NOMO-1 treated with dmso at 0.1 percent for 144 hours (cell line): ENCODE data around the gene MAP2K3.

ENCODE experiments used
- DNase-seq: peaks from one replicate; lab custom pipeline; 2025; ENCODE audit not compliant: unreplicated experiment; lab: John Stamatoyannopoulos, UW

The MAP2K3 gene

DNA sequence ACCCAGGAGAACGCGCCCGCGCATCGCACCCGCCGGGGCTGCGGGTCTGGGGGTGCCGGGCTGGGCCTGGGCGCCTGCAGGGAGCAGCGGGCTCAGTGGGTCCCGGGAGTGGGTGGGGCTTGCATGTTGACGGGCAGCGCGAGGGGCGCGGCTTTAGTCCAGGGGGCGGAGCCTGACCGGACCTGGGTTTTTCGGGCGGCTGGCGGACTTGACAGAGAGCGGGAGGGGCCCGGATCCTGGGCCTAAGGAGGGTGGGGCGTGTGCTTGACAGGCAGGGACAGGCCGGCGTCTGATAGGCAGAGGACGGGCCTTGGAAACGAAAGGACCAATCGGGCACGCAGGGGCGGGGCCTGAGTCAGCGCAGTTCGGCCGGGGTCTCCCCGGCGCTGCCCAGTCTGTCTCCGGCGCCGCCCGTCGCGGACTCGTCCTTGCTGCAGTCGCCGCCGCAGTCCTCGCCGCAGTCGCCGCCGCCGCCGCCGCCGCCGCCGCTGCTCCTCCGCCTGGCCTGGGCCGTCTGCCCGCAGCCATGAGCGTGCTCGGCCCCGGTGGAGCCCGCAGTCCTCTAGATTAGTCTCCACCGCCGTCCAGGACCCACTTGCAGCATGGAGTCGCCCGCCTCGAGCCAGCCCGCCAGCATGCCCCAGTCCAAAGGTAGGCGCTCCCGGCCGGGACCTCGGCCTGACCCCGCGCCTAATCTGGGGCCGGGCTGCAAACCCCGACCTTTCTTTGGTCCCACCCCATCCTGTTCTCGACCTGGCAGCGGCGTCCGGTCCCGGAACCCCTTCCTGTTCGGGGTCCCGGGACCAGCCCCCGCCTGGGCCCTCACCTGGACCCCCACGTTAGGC, at the start of gene MAP2K3:
MAP2K3 (plus strand) TSS at position 393 of the 845 bp plus-strand sequence; CDS start at position 603, 210 bp downstream.
- peak; percentile 99 for DNase-seq

GRCh38 chr17:21235921-21236320, 48.6 kb upstream of the MAP2K3 start:
- no peak for DNase-seq

DNA sequence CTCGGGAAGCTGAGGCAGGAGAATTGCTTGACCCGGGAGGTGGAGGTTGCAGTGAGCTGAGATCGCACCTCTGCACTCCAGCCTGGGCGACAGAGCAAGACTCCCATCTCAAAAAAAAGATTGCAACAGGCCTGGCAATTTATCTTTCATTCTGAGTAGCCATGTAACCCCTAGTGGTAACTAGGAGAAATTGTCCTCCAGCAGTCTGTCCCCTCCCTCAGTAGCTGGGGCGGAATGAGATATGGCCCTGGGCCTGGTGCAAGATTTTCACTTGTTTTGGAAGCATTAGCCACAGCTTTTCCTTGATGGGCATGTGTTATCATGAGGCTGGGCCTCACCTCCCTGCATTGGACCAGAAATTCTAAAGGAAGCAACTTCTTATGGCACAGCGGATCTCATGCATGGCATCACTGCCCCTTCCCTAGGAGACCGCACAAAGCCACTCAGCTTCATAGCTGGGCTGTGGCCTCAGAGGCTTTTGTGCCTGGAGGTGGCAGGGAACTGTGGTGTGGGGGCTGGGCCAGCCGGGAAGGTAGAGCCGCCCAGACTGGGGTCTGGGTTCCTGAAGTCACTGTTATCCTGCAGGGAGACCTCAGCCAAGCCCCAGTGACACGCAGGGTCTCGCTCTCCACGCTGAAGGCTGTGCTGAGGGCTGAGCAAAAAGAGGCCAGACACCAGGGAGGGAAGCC, 44.7 kb upstream of the MAP2K3 start:
- no peak for DNase-seq

DNA sequence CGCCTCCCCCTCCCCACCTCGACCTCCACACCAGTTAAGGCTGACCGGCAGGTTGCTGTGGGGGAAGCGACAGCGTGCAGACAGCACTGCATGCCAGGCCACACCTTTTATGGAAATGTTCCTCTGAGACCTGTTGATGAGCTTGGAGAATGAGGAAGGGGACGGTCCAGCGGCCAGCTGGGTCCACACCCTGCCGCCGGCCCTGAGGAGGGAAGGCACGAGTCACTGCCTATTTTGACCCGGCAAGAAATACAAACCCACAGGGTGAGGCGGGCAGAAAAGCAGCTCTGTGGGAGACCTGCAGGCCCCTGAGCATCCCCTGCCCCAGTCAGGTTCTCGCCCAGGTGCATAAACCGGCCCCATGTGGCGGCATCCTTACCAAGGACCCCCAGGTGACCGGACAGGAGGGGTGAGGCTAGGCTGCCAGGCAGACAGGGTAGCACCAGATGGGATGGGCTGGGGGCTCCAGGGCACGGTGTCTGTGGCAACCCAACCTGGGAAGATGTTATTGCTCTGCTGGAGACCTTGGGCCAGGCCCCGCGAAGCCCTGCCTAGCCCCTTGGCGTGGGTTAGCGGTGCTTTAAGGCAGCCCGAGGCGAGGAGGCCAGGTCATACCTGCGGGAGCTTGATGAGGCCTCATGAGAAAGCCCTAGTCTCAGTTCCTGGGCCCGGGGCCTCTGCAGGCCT, 44.0 kb upstream of the MAP2K3 start:
- no peak for DNase-seq

DNA sequence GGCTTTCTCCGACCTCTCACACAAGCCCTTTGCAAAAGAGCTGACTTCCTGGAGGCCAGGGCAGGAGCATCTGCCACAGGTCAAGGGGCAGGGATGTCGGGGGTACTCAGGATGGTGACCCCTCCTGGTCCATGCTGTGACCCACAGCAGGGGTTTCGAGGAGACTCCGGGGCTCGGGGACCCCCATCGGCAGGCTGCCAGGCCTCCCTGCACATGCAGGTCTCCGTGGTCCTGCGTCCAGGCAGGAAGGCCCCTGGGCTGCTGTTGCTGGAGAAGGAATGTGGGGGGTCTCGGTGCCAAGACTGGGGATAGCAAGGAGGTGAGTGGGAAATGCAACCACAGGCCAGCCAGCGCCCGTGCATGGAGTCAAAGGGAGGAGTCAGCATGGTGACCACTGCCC, 42.9 kb upstream of the MAP2K3 start:
- no peak for DNase-seq

GRCh38 chr17:21242026-21242697, 42.3 kb upstream of the MAP2K3 start:
- DNase-seq = no peak

- DNase-seq = no peak
Observed at GRCh38 chr17:21242780-21243515, 41.6 kb upstream of the MAP2K3 start.

DNA sequence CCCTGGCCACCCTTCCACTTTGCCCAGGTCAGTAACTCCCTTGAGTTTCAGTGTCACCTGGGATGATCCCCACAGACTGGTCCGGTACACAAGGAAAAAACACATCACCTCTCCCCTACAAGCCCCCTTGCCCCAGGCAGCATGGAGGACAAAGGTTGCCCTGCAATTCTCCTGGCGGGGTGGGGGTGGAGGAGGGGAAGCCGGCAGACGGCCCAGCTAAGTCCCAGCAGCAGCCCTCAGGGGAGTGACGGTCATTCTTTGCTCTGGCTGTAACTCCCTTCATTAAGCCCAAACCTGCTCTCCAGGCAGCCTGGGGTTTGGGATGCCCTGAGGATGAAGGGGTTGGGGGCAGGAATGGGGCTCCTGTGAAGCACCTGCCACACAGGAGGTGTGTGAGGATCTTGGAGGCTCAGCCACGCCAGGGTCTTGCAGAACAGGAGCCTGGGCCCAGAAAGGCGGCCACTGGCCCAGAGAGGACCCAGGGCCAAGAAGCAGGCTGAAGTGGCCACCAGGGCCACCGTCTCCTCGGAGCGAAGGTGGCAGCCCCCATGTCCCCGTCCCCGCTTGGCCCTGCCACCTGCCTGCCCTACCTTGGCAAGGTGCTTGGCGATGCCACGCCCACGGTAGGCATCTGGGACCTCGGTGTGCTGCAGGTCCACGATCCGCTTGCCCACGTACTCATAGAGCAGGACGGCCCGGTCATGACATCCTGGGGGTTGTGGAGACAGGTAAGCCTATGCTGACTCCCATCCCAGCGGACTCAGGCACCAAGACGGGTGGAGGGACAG, 40.8 kb upstream of the MAP2K3 start:
- no peak for DNase-seq

DNA sequence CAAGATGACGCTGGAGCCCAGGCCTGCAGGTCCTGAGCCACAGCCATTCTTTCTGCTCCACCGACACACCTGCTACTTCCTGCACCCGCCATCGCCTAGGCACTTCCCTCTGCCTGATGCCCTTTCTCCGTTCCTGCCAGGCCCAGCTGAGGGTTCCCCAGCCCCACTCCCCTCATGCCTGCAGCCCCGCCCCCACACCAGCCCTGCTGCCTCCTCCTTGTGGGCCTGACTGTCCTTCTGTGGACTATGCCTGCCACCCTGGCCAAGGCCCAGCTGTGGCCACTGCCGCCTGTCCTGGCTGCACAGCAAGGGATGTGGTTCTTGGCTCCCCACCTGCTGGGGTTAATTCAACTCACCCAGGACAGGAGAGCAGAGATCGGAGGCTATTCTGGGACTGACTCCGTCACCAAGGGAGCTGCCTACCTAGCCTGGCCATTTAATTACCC, 38.8 kb upstream of the MAP2K3 start:
- no peak for DNase-seq

GRCh38 chr17:21246698-21247097, 37.8 kb upstream of the MAP2K3 start:
- no peak for DNase-seq

GRCh38 chr17:21247552-21248258, 36.8 kb upstream of the MAP2K3 start:
- no peak for DNase-seq

GRCh38 chr17:21248500-21248899, 36.0 kb upstream of the MAP2K3 start:
- no peak for DNase-seq

DNA sequence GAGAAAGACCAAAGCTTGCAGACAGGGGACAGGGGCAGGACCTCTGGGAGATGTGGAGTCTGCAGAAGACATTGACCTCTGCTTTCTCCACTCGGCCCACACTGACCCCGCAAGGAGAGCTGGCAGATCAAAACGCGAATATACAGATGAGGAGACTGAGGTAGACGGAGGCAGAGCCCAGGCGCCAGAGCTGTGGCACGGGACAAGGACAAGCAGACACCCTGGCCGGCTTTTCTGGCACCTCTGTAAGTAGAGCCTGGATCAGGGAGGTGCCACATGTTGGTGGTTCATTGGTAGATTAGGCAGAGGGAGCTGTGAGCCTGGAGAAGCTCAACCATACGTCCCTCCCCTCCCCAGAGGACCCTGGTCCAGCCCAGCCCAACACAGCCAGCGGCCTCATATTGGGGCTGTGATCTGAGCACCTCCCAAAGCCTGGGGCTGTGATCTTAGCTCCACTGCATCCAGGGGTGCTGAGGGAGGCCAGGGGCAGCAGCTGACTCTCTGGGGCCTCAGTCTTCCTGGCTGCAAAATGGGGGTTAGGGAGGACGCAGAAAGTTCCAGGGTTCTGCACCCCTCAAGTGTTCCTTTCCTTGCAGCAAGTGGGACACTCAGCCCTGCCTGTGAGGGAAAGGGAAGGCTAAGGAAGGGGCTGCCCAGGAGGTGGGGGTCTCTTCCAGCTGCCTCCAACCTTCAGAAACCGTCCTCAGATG, 35.3 kb upstream of the MAP2K3 start:
- DNase-seq = no peak

- no peak for DNase-seq
Observed at GRCh38 chr17:21249920-21250703, 34.4 kb upstream of the MAP2K3 start.

DNA sequence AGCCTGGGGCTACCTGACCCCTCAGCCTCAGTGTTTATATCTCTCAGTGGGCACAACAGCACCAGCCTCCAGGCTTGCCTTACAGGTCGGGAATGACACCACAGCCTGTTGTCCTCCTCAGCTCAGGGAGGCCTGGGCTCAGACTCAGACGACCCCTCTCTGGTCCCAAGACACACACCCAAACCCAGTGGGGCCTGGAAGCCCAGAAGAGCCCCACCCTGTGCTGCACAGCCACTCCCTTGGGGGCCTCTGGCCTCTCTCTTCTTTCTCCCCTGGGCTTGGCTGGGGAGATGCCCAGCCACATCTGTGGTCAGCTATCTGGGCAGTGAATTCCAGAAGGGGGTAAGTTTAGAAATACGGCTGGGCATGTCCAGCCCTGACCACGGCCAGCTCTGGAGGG, 33.7 kb upstream of the MAP2K3 start:
- DNase-seq = no peak

DNA sequence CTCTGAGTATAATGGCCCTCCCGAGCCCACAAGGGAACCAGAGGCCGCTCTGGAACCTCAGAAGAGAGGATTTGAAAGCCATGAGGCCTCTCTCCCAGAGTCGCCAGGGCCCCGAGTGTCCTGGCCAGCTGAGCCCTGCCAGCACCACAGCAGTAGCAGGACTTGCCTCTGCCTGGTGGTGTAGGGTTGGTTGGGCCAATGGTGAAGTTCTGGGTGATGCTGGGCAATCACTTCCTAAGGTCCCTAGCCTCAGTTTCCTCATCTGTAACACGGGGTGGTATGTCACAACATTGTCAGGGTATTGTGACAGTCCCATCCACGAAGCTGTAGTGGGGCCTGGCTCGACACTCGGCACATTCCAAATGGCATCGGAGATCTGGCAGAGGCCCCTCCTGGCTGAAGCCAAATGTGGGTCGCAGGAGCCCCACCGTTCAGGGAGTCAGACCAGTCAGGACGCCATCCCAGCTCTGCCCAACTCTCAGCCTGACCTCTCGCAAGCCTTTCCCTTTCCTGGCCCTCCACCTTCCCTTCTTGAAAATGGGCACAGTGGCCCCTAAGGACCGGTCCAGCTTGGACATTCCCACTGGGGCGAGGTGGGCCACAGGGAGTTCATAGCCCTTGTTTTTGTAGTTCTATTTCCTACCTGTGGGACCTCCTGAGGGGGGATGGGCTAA, 33.0 kb upstream of the MAP2K3 start:
- DNase-seq = no peak

- no peak for DNase-seq
Observed at GRCh38 chr17:21252289-21252795, 32.2 kb upstream of the MAP2K3 start.
